Fibroblast of skin of left biceps (primary cell): ENCODE data around the gene ZDHHC23.

Source experiments
- DNase-seq, 2 experiments: peaks; one replicate each; pipeline ENCODE4 v3.0.0-alpha.2; 2013; ENCODE audit warnings: low read depth in 2 of 2

The ZDHHC23 gene, protein sequence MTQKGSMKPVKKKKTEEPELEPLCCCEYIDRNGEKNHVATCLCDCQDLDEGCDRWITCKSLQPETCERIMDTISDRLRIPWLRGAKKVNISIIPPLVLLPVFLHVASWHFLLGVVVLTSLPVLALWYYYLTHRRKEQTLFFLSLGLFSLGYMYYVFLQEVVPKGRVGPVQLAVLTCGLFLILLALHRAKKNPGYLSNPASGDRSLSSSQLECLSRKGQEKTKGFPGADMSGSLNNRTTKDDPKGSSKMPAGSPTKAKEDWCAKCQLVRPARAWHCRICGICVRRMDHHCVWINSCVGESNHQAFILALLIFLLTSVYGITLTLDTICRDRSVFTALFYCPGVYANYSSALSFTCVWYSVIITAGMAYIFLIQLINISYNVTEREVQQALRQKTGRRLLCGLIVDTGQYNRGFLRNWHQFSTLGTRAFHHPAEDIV

DNA sequence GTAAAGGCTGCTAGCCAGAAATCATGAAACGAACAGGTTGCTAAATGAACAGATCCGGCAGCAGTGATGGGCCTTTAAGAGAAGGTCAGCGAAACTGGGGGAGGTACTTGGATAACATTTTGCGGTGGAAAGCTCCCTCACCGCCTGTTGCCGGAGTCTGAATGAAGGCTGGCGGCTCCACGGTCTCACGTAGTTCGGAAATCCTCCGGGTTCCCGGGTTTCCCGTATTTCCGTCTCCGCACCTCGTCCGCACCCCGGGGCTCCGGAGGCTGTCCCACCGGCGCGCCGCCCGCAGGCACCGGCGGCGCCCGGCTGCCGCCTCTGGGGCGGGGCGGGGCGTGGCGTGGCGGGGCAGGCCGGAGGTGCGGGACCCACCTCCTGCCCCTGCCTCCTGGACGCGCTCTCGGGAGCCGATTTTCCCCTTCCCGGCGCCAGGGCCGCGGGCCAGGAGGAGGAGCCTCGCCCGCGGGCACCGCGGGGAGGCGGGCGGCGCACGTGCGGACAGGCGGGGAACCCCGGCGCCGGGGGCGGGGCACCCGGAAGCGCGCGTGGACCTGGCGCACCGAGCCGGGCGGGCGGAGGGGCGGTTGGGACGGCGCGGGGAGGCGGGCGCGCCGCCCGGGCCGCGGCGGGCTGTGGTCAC lies at the start of gene ZDHHC23:
TSS of gene ZDHHC23 (plus strand) at position 642 of the 643 bp plus-strand sequence. CDS start 790 bp downstream, outside the sequence.
- peak in 1 of 2 experiments; percentile 5 for DNase-seq

DNA sequence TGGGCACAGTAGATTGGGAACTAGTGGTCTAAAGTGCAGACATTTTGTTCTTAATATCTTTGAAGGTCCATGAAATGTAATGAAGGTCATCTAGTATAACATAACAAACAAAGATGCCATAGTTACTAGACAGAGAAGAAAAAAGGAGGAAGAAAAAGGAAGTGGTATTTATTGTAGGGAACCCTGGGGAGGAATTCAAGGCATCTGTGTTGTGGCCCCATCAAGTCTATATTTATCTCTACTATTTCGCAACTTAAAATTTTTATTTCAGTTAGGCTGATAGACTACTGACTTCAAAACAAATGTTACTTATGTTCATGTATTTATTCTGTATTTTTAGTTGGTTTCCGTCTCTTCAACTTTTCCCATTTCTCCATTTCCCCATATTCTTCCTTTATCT lies 48.9 kb upstream of the ZDHHC23 start:
- peak in 1 of 2 experiments; percentile 12 for DNase-seq

DNA sequence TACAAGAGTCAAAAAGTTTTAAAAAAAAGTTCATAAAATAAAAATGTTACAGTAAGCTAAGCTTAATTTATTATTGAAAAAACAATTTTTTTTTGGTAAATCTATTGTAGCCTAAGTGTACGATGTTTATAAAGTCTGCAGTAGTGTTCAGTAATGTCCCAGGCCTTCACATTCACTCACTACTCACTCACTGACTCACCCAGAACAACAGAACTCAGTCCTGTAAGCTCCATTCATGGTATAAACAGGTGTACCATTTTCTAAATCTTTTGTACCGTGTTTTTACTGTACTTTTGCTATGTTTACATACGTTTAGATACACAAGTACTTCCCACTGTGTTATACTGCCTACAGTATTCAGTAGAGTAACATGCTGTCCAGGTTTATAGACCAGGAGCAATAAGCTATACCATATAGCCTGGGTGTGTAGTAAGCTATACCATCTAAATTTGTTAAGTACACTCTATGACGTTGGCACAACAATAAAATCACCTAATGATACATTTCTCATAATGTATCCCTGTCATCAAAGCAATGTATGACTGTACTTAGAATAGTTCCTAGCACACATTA lies 41.2 kb upstream of the ZDHHC23 start:
- DNase-seq, result no peak

DNA sequence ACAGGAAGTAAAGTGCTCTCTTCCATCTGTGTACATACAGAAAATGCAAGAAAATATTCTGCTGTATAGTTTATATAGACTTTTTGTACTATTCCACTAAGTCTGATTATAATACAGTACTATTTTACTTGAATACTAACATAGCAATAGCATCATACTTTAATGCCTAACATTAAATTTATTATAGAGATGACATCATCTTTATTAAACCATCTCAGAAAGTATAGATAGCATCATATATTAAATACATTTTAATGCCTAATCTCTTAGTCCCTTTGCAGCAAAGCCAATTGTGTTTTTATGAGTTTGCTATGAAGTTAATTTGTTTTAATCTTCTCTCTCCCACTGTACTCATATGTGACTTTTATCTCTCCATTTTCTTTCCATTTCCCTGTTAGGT lies 39.7 kb upstream of the ZDHHC23 start:
- no peak for DNase-seq

DNA sequence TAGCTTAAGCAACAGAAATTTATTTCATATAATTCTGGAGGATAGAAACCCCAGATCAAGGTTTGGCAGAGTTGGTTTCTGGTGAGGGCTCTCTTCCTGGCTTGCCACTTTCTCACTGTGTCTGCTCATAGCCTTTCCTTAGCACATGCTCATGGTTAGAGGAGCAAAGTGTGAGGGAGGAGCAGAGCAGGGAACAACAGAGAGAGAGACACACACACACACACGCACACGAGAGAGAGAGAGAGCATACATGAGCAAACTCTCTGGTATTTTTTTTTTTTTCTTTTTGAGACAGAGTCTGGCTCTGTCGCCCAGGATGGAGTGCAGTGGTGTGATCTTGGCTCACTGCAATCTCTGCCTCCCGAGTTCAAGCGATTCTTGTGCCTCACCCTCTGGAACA lies 36.8 kb upstream of the ZDHHC23 start:
- DNase-seq, result peak in 1 of 2 experiments; percentile 20

DNA sequence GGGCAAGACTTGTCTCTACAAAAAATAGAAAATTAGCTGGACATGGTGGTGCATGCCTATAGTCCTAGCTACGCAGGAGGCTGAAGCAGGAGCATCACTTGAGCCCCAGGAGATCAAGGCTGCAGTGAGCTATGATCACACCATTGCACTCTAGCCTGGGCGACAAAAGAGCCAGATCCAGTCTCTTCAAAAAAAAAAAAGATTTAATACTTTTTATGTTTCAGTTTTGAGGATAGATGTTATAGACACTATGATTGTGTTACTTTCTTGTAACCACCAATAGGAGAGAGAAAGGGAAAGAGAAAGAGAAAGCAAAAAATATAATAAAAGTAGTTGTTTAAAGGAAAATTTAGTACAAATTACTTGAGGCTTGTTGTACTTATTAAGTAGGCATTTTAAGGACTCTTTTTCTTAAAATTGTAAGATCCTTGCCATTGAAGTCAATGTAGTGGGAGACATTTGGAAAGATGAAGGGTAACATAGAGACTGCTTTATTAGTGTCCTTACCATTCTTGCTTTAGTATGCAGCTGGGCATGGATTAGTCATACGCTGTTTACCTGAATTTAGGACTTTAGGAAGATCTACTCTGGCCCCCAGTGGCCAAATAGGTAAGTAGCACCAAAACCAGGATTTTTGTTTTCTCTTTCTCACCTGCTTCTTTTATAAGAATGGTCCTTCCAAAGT lies 35.1 kb upstream of the ZDHHC23 start:
- peak in 1 of 2 experiments; percentile 19 for DNase-seq

DNA sequence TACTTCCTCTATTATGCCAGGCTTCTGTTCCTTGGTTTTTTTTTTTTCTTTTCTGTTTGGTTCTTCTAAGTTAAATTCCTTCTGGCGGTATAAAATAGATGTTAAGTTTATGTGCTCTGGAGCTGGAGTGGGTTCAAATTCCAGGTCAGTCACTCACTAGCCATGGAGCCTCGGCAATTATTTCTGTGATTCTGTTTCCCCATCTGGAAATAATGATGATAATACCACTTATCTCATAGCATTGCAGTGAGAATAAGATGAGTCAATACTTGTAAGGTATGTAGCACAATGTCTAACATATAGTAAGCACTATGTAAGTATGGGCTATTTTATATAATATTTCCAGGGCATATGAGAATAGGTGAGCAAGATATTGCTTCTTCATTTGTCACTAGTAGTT lies 33.2 kb upstream of the ZDHHC23 start:
- DNase-seq, result peak; percentile 86 to 88

DNA sequence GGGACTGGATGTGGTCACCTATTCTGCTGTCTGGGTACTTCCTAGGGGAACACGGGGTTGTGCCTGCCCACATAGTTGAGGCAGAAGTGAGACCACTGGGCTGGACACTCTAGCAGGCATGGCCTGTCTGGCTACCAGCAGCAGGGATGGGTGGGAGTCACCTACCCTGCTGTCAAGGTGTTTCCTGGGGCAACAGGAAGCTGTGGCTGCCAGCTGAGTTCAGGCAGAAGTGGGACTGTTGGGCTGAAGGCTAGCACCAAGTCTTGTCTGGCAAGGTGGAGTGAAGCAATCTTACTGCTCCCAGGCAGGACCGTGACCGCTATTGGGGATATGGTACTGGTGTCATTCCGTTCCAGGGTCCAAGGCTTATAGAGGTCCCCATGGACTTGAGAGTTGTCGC lies 20.3 kb upstream of the ZDHHC23 start:
- no peak for DNase-seq

DNA sequence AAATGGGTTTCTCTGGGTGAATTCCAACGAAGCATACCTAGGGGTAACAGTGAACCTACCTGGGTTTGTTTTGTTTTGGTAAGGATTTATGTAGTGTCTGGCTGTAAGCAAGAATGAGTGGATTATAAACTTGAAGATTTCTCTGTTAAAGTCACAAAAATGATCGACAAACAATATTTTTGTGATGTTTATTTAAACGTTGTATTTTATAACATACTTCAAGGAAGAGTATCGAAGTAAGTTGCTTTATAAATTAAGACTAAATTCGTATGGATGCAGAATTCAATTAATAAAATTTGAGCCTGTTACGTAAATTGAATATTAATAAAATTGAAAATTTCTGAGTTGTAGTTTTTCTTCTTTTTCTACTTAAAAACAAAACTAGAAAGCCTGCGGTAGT lies 982 bp upstream of the ZDHHC23 start:
- DNase-seq, result no peak

DNA sequence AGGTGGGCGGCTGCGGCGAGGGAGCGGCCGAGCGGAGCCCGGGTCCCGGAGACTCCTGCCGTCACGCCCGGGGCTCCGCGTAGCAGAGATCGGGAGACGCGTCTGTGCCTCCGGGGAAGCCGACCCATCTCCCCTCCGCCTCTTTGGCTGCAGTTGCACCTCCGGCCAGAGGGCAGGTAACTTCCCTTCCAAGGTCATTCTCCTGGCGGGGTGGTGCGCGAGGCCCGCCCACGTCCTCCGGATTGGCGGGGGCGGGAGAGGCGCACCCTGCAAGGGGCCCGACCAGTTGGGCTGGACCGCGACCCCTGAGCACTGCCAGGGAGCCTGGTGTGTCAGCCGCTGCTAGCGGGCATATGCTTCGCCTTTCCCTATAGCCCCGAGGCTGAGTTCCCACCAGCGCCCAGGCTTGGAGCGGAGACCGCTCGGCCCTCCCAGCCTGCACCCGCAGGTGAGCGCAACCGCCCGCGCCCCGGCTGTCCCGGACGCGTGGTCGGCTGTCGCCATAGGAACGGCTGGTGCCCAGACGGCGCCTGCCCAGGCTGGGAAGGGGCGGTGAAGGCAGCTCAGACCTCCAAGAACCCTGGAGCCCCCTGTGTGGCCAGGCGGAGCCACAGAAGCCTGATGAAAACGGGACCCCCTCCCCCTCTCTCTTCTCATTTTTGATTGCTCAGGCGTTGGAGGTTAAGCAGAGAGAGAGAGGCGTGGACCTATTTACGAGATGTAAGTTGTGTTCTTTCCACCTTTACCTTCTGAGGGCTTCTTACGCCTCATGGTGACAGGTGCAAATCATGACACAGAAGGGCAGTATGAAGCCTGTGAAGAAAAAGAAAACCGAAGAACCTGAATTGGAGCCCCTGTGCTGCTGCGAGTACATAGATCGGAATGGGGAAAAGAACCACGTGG lies 453 bp downstream of the ZDHHC23 start:
- DNase-seq, result no peak

DNA sequence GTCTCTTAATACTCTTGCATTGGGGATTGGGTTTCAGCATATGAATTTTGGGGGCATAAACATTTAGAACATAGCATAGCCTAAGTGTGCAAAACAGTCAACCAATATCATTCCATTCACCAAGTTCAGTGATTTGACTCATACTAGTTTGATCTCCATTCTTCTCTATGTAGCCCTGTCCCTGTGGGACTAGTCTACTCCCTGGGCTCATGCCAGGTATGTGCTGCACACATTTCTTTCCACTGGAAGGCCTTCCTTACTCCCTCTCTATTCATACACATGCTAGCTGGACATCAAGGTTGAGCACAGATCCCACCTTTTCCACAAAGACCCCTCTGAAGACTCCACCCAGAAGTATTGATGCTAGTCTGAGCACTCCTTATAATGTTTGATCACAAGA lies 5.1 kb downstream of the ZDHHC23 start:
- no peak for DNase-seq

DNA sequence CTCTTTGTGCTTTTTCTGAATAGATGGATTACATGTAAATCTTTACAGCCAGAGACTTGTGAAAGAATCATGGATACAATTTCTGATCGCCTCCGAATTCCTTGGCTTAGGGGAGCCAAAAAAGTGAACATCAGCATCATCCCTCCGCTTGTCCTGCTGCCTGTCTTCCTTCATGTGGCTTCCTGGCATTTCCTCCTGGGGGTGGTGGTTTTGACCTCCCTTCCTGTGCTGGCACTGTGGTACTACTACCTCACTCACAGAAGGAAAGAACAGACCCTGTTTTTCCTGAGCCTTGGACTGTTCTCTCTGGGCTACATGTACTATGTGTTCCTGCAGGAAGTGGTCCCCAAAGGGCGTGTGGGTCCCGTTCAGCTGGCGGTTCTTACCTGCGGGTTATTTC lies 5.9 kb downstream of the ZDHHC23 start:
- DNase-seq, result no peak

DNA sequence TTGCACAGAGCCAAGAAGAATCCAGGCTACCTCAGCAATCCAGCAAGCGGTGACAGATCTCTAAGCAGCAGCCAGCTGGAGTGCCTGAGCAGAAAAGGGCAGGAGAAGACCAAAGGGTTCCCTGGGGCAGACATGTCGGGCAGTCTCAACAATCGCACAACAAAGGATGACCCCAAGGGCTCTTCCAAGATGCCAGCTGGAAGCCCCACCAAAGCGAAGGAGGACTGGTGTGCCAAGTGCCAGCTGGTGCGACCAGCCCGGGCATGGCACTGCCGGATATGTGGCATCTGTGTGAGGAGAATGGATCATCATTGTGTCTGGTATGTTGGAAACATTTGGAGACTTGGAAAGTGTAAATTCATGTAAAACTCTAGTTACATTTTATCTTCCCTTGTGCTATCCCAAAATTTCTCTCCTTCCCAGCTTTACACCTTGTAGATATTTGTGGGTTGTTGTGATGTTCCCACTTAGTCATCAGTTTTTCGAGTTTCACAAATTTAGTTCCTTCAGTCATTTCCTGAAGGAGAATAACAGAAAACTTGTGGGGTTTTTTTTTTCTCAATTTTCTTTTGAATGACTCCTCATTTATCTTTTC lies 6.4 kb downstream of the ZDHHC23 start:
- no peak for DNase-seq

DNA sequence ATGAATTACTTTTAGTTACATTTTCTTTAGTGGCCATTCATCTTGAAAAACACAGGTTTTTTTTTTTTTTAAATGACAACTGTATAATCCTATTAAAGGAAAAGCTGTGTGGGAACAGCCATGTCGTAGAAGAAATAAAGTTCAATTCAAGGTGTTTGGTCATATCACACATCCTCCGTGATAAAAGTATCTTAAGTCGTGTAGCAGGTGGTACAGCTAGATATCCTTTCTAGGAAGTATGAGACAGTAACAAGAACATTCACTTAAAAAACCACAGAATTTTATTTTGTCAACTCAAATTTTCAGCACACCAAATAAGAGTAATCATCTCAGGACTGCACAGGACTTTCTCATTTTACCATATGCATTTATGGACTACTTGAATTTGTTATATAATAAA lies 16.1 kb downstream of the ZDHHC23 start:
- DNase-seq, result no peak

DNA sequence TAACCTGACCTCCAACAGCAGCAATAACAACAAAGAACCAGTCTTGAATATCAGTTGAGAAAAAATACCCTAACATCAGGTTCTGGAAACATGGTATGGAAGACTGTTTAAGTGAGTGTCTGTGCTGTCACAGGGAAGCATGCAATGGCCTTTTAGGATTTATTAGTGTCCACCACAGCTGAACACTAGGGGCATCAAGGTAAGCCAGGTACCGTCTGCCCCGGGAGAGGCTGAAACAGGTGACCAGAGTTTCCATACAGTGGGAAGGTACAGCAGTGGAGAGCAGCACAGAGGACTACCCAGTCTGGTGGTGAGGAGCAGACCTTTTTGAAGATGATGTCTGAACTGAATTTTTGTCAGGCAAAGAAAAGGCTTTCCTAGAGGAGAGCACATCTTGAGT lies 18.4 kb downstream of the ZDHHC23 start:
- no peak for DNase-seq

DNA sequence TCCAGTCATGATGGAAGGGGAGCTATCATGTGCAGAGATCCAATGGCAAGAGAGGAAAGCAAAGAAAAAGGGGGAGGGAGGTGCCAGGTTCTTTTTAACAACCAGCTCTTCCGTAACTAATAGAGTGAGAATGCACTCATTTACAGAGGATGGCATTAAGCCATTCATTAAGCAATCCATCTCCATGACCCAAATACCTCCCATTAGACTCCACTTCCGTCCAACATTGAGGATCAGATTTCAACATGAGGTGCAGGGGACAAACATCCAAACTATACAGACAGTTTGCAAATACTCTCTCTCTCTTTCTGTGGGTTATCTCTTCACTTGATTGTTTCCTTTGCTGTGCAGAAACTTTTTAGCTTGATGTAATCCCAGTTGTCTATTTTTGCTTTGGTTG lies 21.2 kb downstream of the ZDHHC23 start:
- DNase-seq, result no peak

DNA sequence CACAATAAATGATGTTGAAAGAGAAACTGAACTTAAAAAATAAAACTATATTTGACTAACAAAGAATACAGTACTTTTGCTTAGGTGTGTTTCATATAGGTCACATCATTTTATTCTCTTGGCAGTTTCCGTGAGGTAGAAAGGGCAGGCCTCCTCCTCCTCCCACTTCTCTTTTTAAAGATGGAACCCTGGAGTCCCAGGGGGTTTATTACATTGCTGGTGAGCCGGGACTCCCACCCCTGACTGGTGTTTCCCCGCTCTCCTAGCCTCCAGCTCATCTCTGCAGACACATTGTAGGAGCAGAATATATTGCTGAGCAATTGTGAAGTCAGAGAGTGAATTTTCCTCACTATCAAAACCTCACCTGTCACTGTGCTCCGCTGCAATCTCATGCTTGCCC lies 30.0 kb downstream of the ZDHHC23 start:
- DNase-seq, result no peak

DNA sequence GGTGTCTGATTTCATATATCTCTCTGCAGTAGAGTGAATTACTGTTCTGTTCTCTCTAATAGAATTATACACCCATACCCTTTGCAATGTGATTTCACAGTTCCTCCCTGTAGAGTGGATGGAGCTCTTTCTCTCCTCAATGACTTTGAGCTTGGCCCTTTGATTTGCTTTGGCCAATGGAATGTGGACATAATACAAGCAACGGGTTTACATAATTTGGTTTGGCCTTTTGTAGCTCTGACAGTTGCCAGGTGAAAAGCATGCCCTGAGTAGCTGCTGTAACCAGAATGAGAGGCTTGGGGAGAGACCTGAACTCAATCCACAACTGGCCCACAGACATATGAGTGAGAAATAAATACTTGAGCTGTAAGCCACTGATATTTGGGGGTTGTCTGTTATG lies 32.1 kb downstream of the ZDHHC23 start:
- no peak for DNase-seq

DNA sequence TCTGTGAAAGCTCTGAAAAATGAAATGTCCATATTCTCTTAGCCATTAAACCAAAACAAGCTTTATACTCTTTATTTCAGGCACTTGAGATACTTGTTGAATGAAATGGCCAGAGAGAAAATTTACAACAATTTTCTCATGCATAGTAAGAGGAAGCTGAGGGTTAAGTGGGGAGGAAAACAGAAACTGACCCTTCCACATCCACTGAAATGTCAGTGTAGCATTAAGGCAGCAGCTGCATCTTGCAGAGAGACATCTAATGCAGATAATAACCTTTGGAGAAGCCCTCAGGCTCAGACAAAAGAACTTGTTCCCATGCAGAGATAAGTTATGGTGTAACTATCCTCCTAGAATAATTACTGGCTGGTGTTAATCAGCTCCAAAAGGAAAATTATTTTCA lies 34.0 kb downstream of the ZDHHC23 start:
- no peak for DNase-seq

DNA sequence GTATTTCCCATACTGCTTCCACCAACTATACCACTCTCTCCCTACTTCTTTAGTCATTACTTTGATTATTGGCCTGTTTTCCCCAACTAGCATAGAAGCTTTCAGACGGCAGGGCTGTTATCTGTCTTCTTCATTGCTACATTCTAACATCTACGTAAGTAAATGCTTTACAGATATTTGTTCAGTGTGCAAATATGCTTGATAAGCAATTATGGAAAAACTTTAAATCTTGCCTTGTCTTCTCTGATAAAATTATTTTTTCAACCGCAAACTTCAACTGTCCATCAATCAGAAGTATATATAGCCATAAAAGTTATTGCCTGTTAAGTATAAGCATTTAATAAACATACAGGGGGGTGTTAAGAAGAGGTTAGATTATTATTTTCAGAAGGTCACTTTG lies 35.7 kb downstream of the ZDHHC23 start:
- DNase-seq, result no peak

DNA sequence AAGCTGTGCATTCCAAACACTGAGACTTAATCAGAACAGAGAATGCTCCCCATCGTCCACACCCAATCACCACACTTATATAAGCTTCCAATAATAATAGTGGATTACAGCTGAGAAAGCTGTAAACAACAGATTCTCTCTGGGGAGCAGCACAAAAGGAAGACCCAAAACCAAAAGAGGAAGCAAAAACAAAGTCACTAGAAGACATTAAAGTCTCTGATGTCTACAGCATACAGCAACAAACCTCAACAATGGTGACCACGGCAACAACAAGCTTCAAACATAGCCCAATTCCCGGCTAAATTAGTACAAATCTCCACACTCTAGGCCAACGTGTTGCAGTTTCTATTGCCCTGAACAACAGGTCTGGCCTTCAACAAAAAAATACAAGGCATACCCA lies 37.7 kb downstream of the ZDHHC23 start:
- DNase-seq, result no peak
